Measurements from ENCODE around the gene ARHGEF40.

DNA sequence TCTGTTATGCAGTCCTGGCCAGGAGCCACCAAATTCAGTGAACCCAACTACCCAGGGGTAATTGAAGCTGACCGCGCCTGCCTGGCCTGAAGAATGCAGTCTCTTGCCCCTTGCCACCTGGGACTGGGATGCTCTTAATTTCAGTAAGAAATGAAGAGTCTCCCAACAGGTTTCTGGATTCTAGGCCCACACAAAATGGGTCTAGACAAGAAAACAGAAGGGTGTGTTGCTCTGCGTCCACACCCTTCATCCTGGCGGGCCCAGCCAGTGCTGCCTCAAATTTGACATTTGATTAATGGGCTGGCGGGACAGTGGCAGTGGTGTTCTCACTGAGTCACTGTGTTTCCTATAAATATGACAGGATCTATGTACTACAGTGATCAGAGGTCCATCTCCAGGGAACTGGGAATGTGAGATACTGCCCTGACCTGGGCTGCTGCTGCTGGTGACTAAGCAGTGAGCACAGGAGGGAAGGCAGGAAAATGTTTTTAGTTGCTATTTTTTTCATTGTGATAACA is 37.2 kb downstream of the ARHGEF40 start:
- TF ChIP-seq, protein P1, sequence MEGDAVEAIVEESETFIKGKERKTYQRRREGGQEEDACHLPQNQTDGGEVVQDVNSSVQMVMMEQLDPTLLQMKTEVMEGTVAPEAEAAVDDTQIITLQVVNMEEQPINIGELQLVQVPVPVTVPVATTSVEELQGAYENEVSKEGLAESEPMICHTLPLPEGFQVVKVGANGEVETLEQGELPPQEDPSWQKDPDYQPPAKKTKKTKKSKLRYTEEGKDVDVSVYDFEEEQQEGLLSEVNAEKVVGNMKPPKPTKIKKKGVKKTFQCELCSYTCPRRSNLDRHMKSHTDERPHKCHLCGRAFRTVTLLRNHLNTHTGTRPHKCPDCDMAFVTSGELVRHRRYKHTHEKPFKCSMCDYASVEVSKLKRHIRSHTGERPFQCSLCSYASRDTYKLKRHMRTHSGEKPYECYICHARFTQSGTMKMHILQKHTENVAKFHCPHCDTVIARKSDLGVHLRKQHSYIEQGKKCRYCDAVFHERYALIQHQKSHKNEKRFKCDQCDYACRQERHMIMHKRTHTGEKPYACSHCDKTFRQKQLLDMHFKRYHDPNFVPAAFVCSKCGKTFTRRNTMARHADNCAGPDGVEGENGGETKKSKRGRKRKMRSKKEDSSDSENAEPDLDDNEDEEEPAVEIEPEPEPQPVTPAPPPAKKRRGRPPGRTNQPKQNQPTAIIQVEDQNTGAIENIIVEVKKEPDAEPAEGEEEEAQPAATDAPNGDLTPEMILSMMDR (IDR thresholded peaks at IDR 0.05): no peak
- TF ChIP-seq POLR2A (IDR thresholded peaks at IDR 0.05): no peak

Measured in lower leg skin (tissue), 3 donors.